ENCODE measurements around the gene RAVER2.

The RAVER2 gene

DNA sequence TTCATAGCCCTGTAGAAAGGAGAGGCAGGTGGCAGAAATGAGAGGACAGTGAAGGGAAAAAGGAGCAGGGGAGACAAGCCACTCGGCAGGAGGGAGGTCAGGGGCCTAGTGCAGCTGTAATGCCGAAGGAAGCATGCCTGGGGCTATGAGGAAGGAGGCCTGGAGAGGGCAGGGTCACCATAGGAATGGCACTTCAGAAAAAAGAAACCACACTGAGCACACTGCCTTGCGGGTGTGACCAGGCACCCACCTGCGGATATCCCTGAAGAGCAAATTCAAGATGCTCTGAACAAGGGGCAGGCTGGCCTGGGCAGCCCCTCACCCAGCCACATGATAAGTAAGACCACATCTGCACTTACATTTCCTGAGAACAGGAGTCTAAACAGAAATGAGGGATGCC, 116.7 kb downstream of the RAVER2 start:
- no peak for DNase-seq (ENCODE audit: low read depth)
- TF ChIP-seq, protein P1, sequence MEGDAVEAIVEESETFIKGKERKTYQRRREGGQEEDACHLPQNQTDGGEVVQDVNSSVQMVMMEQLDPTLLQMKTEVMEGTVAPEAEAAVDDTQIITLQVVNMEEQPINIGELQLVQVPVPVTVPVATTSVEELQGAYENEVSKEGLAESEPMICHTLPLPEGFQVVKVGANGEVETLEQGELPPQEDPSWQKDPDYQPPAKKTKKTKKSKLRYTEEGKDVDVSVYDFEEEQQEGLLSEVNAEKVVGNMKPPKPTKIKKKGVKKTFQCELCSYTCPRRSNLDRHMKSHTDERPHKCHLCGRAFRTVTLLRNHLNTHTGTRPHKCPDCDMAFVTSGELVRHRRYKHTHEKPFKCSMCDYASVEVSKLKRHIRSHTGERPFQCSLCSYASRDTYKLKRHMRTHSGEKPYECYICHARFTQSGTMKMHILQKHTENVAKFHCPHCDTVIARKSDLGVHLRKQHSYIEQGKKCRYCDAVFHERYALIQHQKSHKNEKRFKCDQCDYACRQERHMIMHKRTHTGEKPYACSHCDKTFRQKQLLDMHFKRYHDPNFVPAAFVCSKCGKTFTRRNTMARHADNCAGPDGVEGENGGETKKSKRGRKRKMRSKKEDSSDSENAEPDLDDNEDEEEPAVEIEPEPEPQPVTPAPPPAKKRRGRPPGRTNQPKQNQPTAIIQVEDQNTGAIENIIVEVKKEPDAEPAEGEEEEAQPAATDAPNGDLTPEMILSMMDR (IDR thresholded peaks at IDR 0.05; ENCODE audit: low read depth, low read length, missing control alignments), result no peak
- no peak overlapping the region for H3K4me3 ChIP-seq (ENCODE audit: low read depth, low read length)

DNA sequence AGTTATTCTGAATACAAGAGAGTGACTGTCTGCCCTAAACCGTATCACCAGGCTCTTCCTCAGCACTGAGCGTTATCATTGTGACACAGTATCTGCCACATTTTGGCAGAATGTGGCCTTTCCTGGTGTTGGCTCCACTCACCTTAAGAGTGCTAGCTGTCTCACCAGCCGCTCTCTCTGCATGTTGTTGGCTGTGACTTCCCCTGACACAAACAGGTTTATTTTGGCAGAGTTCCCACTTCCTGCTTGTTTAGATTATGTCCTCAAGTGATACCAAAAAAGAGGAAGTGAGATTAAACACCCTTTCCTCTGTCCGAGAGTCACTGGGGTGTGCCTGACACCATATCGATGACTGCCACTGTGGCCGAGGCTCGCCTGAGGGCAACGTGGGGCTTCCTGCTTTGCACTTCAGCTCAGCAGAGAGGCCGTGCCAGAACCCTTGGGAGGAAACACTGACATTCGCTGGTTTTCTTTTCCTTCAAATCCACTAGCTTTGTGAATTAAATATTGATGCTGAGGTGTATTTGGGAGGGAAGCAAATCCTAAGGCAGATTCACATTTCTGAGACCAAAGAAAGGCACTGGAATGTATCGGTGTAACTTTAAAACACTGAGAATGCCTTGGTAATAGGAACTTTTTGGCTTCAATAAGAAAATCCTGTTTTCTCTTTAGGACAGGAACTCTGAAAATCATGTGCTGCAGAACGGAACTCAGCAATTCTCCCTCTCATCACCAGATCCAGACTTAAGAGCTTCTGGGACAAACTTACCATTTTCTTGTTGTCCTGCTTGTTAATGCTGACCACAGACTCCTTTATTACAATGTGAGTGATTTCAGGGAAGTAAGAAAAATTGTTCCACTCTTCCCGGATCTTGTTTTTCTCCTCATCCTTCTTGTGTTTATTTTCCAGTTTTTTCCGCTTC, 119.4 kb downstream of the RAVER2 start:
- DNase-seq (ENCODE audit: low read depth), result peak; percentile 96
- H3K4me3 ChIP-seq (ENCODE audit: low read depth, low read length), result no peak overlapping the region
- TF ChIP-seq, protein P1 (IDR thresholded peaks at IDR 0.05; ENCODE audit: low read depth, low read length, missing control alignments), result no peak

DNA sequence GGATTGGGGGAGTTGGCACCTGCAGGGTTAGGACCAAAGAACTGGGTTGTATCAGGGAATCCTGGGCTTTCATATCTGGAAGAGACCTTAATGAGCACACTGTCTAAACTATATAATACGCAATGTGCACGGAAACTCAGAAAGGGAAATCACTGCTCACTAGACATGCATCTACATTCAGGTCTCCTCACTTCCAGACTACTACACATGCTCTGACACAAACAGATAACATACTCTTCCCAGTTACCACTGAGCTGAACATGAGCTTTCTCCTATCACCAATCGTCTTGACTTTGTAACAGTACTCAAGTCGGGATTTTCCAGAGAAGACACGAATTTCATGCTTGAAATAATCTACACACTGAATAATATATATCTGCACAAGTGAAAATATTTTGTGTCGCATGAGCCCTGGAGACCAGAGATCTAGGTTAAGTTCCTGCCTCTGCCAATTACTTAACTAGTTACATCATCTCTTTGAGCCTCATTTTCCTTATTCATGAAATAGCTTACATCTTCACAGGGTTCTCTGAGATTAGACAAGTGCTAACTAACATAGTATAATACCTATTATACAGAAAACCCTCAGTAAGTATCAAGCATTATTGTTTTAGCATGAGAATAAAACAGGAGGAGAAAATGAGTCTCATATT, 120.4 kb downstream of the RAVER2 start:
- no peak overlapping the region for H3K4me3 ChIP-seq (ENCODE audit: low read depth, low read length)
- TF ChIP-seq, protein P1 (IDR thresholded peaks at IDR 0.05; ENCODE audit: low read depth, low read length, missing control alignments), result no peak
- no peak for DNase-seq (ENCODE audit: low read depth)

DNA sequence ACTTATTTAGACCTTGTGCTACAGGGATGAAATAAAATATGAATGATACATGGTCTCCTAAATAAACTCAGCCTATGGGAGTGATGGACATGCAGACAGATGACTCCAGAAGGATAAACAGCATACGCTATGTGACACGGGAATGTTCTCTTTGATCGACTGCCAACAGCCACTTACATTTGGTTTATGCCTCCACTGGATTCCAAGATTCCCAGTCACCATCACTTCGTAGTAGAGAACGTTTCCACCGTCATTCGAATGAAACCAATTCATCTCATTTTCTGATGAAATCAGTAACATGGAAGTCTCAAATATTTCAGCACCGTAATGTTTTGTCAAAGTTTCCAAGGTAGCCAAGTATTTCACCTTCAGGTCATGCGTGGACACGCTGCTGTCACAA, 121.8 kb downstream of the RAVER2 start:
- DNase-seq (ENCODE audit: low read depth), result no peak
- TF ChIP-seq, protein P1 (IDR thresholded peaks at IDR 0.05; ENCODE audit: low read depth, low read length, missing control alignments), result no peak
- H3K4me3 ChIP-seq (ENCODE audit: low read depth, low read length), result no peak overlapping the region

DNA sequence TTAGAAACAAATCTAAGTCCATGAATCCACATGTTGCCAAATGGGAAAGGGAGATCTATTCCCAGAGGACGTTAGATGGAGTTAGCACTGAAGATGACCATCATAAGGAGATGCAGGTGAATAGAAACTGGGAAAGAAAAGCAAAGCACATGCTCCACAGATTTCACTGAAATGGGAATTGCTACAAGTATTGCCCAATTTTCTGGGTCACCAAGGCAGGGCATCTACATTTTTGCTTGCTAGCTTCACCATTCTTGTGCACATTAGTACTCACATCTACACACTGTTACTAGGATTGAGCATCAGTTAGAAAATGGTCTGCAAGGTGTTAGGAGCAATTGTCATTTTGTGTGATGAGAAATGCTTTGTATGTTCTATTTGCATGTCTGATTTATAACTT, 122.4 kb downstream of the RAVER2 start:
- H3K4me3 ChIP-seq (ENCODE audit: low read depth, low read length), result no peak overlapping the region
- DNase-seq (ENCODE audit: low read depth), result no peak
- TF ChIP-seq, protein P1 (IDR thresholded peaks at IDR 0.05; ENCODE audit: low read depth, low read length, missing control alignments), result no peak

DNA sequence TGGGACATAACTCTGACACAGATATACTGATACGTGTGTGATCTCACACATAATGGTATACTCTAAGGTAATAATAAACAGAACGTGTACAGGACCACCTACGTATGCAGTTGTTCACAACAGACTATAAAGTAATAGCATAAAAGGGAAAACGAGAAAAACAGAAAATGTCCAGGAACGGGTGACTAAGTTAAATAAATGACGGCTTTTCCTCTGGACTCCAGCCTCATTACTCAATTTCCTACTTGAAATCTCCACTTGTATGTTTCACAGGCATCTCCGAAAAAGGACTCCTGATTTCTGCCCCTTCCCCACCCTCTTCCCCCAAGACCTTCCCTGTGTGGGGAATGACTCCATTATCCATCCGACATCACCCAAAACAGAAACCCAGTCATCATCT, 126.4 kb downstream of the RAVER2 start:
- no peak overlapping the region for H3K4me3 ChIP-seq (ENCODE audit: low read depth, low read length)
- TF ChIP-seq, protein P1 (IDR thresholded peaks at IDR 0.05; ENCODE audit: low read depth, low read length, missing control alignments), result no peak
- no peak for DNase-seq (ENCODE audit: low read depth)

Data from GM12864 (cell line).